GM06990 (cell line): ENCODE data around the gene CDK6.
"Not testable (repeated sequence)": the region's sequence is repeated elsewhere in the genome, so short reads cannot be mapped to it uniquely, and the experiment has no call there.

Source experiments
- DNase-seq: peaks from one replicate; pipeline ENCODE4 v3.0.0-alpha.2; 2011; ENCODE audit not compliant: insufficient read length; ENCODE audit errors: extremely low read depth
- H3K27me3 ChIP-seq: replicated peaks from 2 replicates; pipeline ENCODE4 v1.6.0; 2011; ENCODE audit warnings: low read length; ENCODE audit not compliant: control insufficient read depth, insufficient read depth
- H3K36me3 ChIP-seq: 2 replicates; pipeline ENCODE4 v1.5.1; 2011; ENCODE audit warnings: low read length; ENCODE audit not compliant: control insufficient read depth, insufficient read depth
- H3K4me3 ChIP-seq: replicated peaks from 2 replicates; pipeline ENCODE4 v1.5.1; 2011; ENCODE audit warnings: low read depth, mild to moderate bottlenecking, control low read depth, low read length
- TF ChIP-seq, protein P1 (sequence below): IDR thresholded peaks from 2 replicates; pipeline ENCODE4 v1.5.1; 2011; ENCODE audit warnings: low read length, control low read depth, mild to moderate bottlenecking, inconsistent platforms; ENCODE audit not compliant: insufficient read depth, poor library complexity, severe bottlenecking

CDK6 gene

GRCh38 chr7:92749327-92749755 is 87.0 kb downstream of the CDK6 start:
- TF ChIP-seq, protein P1, sequence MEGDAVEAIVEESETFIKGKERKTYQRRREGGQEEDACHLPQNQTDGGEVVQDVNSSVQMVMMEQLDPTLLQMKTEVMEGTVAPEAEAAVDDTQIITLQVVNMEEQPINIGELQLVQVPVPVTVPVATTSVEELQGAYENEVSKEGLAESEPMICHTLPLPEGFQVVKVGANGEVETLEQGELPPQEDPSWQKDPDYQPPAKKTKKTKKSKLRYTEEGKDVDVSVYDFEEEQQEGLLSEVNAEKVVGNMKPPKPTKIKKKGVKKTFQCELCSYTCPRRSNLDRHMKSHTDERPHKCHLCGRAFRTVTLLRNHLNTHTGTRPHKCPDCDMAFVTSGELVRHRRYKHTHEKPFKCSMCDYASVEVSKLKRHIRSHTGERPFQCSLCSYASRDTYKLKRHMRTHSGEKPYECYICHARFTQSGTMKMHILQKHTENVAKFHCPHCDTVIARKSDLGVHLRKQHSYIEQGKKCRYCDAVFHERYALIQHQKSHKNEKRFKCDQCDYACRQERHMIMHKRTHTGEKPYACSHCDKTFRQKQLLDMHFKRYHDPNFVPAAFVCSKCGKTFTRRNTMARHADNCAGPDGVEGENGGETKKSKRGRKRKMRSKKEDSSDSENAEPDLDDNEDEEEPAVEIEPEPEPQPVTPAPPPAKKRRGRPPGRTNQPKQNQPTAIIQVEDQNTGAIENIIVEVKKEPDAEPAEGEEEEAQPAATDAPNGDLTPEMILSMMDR = no peak
- H3K4me3 ChIP-seq = no peak overlapping the region
- no peak for DNase-seq
- no peaks in the 10 kb centered on the region; the same call in none of the 2 replicates for H3K36me3 ChIP-seq
- no peaks in the 10 kb centered on the region for H3K27me3 ChIP-seq

- no peak for DNase-seq
- H3K36me3 ChIP-seq = no peaks in the 10 kb centered on the region; the same call in none of the 2 replicates
- no peak overlapping the region for H3K4me3 ChIP-seq
- TF ChIP-seq, protein P1 = no peak
- no peaks in the 10 kb centered on the region for H3K27me3 ChIP-seq
Measured at GRCh38 chr7:92748495-92748894, 87.9 kb downstream of the CDK6 start.

DNA sequence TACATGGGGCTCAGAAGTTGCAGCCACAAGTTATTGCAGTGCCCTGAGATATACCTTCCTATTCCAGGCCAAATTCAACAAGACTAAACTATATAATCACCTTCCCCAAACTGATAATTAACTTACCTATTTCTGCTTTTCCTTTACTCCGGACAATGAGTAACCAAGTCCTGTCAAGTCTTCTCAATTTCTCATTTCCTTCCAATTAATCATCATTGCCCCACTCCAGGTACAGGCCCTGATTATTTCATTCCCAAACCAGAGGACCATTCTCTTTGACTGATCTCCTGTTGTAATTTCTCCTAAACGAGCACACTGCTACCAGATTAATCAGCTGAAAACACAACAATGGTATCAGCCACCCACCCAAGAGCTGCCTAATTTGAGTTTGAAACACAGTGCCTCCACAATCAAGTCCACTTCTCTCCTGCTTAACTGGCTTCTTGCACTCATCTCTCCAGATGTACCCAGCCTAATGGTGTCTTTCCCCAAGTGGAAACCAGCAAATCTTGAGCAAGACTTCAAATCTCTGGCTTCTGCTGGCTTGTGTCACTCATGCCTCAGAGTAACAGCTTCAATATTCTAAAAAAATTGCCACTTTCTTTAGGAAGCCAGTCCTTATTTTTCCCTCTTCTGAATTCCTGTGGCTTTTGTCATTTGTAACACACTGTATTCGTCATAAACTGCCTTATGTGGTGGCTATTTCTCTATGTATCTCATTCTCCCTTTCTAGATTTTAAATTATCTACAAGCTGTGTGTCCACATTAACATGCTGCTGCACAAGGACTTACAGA is 89.1 kb downstream of the CDK6 start:
- TF ChIP-seq, protein P1 = no peak
- no peak for DNase-seq
- no peak overlapping the region for H3K4me3 ChIP-seq
- no peaks in the 10 kb centered on the region for H3K27me3 ChIP-seq
- H3K36me3 ChIP-seq = no peaks in the 10 kb centered on the region; the same call in none of the 2 replicates

GRCh38 chr7:92745241-92745640 is 91.1 kb downstream of the CDK6 start:
- DNase-seq = no peak
- no peaks in the 10 kb centered on the region for H3K27me3 ChIP-seq
- H3K4me3 ChIP-seq = no peak overlapping the region
- TF ChIP-seq, protein P1 = no peak
- H3K36me3 ChIP-seq = no peaks in the 10 kb centered on the region; the same call in 1 of the 2 replicates

- not testable (repeated sequence) for DNase-seq, H3K27me3 ChIP-seq, H3K4me3 ChIP-seq, H3K36me3 ChIP-seq
Measured at GRCh38 chr7:92744180-92744579, 92.2 kb downstream of the CDK6 start.

DNA sequence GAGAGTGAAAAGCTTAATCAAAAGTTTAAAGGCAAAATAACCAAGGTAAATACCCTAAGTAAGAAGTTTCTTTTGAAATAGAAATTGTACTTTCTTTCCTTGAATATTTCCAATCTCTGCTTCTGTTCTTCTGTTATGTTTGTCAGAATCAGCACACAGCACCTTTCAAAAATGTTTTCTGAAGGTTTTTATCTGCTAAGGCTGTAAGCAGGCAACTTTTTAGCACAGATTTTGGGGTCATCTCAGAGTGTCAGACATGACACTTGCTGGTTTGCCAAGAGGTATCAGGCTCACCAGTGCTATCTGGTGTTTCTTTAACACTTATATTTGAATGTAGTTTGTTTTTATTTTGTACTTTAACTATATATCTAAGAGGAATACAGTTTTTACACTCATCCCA is 94.2 kb downstream of the CDK6 start:
- Histone ChIP-seq H3K36me3 (no peaks in the 10 kb centered on the region), H3K4me3 (no peak overlapping the region)
- TF ChIP-seq, protein P1 = no peak

More for the DNA sequence above, 94.2 kb downstream of the CDK6 start:
- no peaks in the 10 kb centered on the region for H3K27me3 ChIP-seq
- DNase-seq = no peak
